Uterus (tissue), 4 donors: Measurements from ENCODE around the gene CUBN. TPM values are rescaled to one million over a fixed set of nuclear protein-coding genes. Genes with fewer than 3 reads are reported as not detected.

ENCODE experiments used
- DNase-seq, 2 donors: peaks; one replicate each; pipeline ENCODE4 v3.0.0-alpha.2; 2019 to 2020
- H3K27ac ChIP-seq, 2 donors: fragments of 200-600 bp; sonication (generic); 1 replicate in 1 of 2; 2 replicates in 1 of 2; pipeline ENCODE4 v1.5.1; 2016 to 2018
- H3K27me3 ChIP-seq, 2 donors: fragments of 200-600 bp; sonication (generic); one replicate each; pipeline ENCODE4 v1.5.1; 2018 to 2019; ENCODE audit warnings: control low read depth in 1 of 2
- H3K36me3 ChIP-seq, 2 donors: fragments of 200-600 bp; sonication (generic); one replicate each; pipeline ENCODE4 v1.5.1; 2019; ENCODE audit warnings: control low read depth in 1 of 2
- H3K4me1 ChIP-seq, 2 donors: fragments of 200-600 bp; sonication (generic); one replicate each; pipeline ENCODE4 v1.5.1; 2018 to 2019; ENCODE audit warnings: control low read depth in 1 of 2
- H3K4me3 ChIP-seq, 2 donors: fragments of 200-600 bp; sonication (generic); 1 replicate in 1 of 2; 2 replicates in 1 of 2; pipeline ENCODE4 v1.5.1; 2018 to 2019; ENCODE audit warnings: mild to moderate bottlenecking in 1 of 2
- H3K9me3 ChIP-seq, 2 donors: fragments of 200-600 bp; sonication (generic); one replicate each; pipeline ENCODE4 v1.5.1; 2019; ENCODE audit warnings: control low read depth in 1 of 2
- POLR2A ChIP-seq, 2 donors: fragments of 450-650 bp; IDR thresholded peaks; one replicate each; pipeline ENCODE4 v1.6.1; 2016; ENCODE audit warnings: antibody characterized with exemption in 2 of 2, mild to moderate bottlenecking in 1 of 2, moderate library complexity in 1 of 2
- intact Hi-C: fragments of 100-400 bp; cut with DNase I; formaldehyde crosslinking; loops from one replicate; pipeline ENCODE4 v1.15.1; 2023; ENCODE audit warnings: low total_unique reads
- total RNA-seq, 4 donors: library from RNA; depleted of rRNA in 3 of 4; stranded (reverse); fragments of >200 nt in 3 of 4; gene quantifications; one replicate each; pipeline versions ENCODE4 v1.1.0 to v1.2.4, GENCODE V29; 2014 to 2023
- TF ChIP-seq, protein P1 (sequence below), 4 experiments: fragments of 200-600 bp in 2 of 4; fragments of 450-650 bp in 2 of 4; sonication (generic) in 2 of 4; IDR thresholded peaks; one replicate each; pipeline ENCODE4 v1.5.1; 2016 to 2019; ENCODE audit warnings: antibody characterized with exemption in 4 of 4, mild to moderate bottlenecking in 2 of 4, moderate library complexity in 1 of 4
- donor health status: DM: yes; HTN: yes; CAD: no.

The CUBN gene
- total RNA-seq, 4 donors from 2014 or later = 3.5 to 9.5 (median 5.1) TPM

DNA sequence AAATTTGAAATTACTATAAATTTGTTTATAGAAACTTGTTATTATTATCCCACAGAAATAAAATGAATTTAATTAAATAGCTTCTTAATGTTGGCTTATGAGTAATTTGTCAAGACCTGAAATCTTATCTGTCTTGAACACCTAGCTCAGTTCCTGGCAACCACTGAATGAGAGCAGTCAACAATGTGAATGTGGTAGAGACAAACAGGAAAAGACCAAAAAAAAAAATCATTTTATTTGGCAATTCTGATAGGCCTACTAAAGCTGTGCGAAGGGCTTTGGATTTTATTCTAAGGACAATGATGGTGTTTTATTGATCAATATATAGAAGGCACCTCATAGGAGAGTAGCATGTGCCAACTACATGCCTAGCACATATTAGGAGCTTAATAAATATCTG lies 184.6 kb downstream of the CUBN start:
- Histone ChIP-seq H3K27ac (peak overlapping the region; percentile 47 to 58), H3K4me1 (peaks cover 3 to 4% of the 10 kb centered on the region in 2 donors), H3K4me3 (no peak overlapping the region), H3K9me3 (no peaks in the 10 kb centered on the region), H3K36me3 (no peaks in the 10 kb centered on the region), H3K27me3 (no peaks in the 10 kb centered on the region)
- no peak for DNase-seq
- TF ChIP-seq POLR2A (IDR thresholded peaks at IDR 0.05) = no peak
- intact Hi-C loops = no loop called here

DNA sequence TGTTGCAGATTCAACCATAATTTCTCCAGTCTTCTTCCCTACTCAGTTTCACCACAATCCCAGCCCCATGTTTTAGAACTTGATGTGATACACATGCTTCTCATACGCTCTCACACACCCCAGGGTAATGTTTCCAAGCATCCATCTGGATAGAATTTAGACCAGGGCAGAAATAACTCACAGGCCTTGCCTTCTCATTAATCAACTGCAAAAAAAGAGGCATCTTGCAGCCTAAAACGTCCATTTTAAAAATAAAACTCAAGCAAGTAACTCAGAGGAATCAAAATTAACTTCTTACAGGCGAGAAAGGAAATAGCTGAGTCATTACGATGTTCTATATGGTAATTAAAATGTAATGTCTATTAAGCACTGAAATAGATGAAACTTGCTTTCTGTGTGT lies 185.2 kb downstream of the CUBN start:
- Histone ChIP-seq H3K27me3 (no peaks in the 10 kb centered on the region), H3K4me1 (peaks cover 3 to 4% of the 10 kb centered on the region in 2 donors), H3K27ac (peak overlapping the region; percentile 47 to 58), H3K9me3 (no peaks in the 10 kb centered on the region), H3K4me3 (no peak overlapping the region), H3K36me3 (no peaks in the 10 kb centered on the region)
- peak in 1 of 2 donors; percentile 34 for DNase-seq
- no peak for TF ChIP-seq POLR2A (IDR thresholded peaks at IDR 0.05)
- TF ChIP-seq, protein P1, sequence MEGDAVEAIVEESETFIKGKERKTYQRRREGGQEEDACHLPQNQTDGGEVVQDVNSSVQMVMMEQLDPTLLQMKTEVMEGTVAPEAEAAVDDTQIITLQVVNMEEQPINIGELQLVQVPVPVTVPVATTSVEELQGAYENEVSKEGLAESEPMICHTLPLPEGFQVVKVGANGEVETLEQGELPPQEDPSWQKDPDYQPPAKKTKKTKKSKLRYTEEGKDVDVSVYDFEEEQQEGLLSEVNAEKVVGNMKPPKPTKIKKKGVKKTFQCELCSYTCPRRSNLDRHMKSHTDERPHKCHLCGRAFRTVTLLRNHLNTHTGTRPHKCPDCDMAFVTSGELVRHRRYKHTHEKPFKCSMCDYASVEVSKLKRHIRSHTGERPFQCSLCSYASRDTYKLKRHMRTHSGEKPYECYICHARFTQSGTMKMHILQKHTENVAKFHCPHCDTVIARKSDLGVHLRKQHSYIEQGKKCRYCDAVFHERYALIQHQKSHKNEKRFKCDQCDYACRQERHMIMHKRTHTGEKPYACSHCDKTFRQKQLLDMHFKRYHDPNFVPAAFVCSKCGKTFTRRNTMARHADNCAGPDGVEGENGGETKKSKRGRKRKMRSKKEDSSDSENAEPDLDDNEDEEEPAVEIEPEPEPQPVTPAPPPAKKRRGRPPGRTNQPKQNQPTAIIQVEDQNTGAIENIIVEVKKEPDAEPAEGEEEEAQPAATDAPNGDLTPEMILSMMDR (IDR thresholded peaks at IDR 0.05) = no peak
- intact Hi-C loops = no loop called here

DNA sequence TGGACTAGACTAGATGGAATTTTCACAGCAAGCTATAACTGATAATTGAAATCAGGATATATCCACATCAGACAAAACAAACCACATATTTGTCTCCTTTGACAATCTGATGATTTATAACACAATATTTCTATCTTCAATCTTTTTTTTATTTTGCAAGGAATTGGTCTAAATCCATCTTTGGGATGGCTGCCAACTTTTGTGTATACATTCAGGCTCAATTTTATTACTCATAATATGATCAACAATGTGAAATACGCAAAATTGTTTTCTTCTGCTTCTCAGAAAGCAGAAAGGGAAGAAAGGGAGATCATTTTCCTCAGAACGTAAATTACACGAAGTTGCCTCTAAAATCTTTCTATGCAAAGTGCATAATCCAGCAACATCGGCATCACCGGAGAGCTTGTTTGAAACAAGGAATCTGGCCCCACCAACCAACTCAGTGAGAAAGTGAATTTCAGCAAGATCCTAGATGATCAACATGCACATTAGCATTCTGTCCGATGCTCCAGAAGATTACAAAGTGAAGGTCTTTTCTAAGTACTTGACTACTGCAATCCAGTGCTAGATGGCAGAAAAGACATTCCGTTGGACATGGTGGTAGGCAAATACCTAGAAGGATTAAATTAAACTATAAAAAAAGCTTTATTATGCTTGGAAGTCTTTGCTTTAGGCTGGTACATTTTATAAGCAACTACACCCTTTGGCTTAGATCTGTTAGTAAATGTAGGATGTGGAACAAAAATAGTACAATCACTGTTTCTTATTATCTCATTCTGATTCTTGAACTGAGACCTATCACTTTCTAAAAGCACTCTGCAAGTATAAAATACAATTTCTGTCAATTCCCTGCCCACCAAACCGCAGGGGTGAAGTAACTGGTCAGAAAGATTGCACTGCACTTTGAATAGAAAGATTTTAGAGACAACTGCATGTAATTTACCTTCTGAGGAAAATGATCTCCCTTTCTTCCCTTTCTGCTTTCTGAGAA lies 186.0 kb downstream of the CUBN start:
- Histone ChIP-seq H3K36me3 (no peaks in the 10 kb centered on the region), H3K27ac (peak overlapping the region; percentile 47 to 58), H3K9me3 (no peaks in the 10 kb centered on the region), H3K4me3 (no peak overlapping the region), H3K27me3 (no peaks in the 10 kb centered on the region), H3K4me1 (peaks cover 3 to 4% of the 10 kb centered on the region in 2 donors)
- no peak for DNase-seq
- intact Hi-C loops = no loop called here
- TF ChIP-seq, protein P1 (IDR thresholded peaks at IDR 0.05) = no peak
- TF ChIP-seq POLR2A (IDR thresholded peaks at IDR 0.05) = no peak

DNA sequence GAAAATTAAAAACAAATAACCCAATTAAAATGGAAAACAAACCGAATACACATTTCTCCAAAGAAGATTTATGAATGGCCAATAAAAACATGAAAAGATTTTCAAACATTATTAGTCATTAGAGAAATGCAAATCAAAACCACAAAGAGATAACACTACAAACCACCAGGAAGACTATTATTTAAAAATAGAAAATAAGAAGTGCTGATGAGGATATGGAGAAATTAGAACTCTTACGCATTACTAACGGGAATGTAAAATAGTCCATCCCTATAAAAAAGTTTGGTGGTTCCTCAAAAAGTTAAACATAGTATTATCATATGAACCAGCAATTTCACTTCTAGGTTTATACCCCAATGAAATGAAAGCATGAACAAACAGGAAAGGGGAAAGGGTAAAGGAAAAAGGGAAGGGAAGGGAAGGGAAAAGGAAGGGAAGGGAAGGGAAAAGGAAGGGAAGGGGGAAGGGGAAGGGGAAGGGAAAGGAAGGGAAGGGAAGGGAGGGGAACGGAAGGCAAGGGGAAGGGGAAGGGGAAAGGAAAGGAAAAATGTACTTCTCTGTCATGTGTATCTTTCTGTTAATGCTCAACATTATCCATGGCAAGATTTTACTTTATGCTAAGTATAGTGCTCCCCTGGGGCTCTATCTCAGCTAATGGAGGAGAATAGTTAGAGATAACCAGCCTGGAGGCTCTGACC lies 187.1 kb downstream of the CUBN start:
- Histone ChIP-seq H3K9me3 (no peaks in the 10 kb centered on the region), H3K27me3 (no peaks in the 10 kb centered on the region), H3K27ac (peak overlapping the region; percentile 47 to 58), H3K4me3 (no peak overlapping the region), H3K4me1 (peaks cover 3 to 4% of the 10 kb centered on the region in 2 donors), H3K36me3 (no peaks in the 10 kb centered on the region)
- no peak for TF ChIP-seq POLR2A (IDR thresholded peaks at IDR 0.05)
- TF ChIP-seq, protein P1 (IDR thresholded peaks at IDR 0.05) = no peak
- intact Hi-C loops = no loop called here
- DNase-seq = no peak

DNA sequence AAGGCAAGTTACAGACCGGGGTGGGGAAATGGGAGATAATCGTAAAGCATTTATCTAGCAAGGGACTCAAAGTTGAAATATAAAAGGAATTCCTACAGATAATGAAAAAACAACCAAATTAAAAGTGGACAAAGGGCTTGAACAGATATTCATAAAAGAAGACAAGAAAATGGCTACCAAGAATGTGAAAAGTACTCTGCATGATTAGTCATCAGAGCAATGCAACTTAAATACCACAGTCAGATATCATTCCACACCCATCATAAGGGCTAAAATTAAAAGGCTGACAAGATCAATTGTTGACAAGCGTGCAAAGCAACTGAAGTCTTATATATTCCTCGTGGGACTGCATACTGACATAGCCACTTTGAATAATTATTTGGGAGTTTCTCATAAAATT lies 187.7 kb downstream of the CUBN start:
- Histone ChIP-seq H3K27ac (no peak overlapping the region), H3K9me3 (no peaks in the 10 kb centered on the region), H3K4me3 (no peak overlapping the region), H3K27me3 (no peaks in the 10 kb centered on the region), H3K4me1 (peaks cover 3 to 4% of the 10 kb centered on the region in 2 donors), H3K36me3 (no peaks in the 10 kb centered on the region)
- intact Hi-C loops = no loop called here
- TF ChIP-seq POLR2A (IDR thresholded peaks at IDR 0.05) = no peak
- TF ChIP-seq, protein P1 (IDR thresholded peaks at IDR 0.05) = no peak
- DNase-seq = no peak
